GM18505 (cell line): ENCODE results near the gene CHD1L.
"Not testable (repeated sequence)": the region's sequence is repeated elsewhere in the genome, so short reads cannot be mapped to it uniquely, and the experiment has no call there.

Experiments
- ATAC-seq: cut with Tn5 transposase; IDR thresholded peaks from one replicate; pipeline ENCODE4 v1.9.1; 2021; ENCODE audit not compliant: unreplicated experiment
- POLR2A ChIP-seq: IDR thresholded peaks from 4 replicates; pipeline ENCODE4 v1.6.1; 2011; ENCODE audit warnings: borderline replicate concordance; ENCODE audit not compliant: insufficient read depth, insufficient read length; ENCODE audit errors: extremely low read depth

Gene CHD1L

GRCh38 chr1:147264158-147264768 lies 21.8 kb downstream of the CHD1L start:
- ATAC-seq: no peak
- no peak for TF ChIP-seq POLR2A

DNA sequence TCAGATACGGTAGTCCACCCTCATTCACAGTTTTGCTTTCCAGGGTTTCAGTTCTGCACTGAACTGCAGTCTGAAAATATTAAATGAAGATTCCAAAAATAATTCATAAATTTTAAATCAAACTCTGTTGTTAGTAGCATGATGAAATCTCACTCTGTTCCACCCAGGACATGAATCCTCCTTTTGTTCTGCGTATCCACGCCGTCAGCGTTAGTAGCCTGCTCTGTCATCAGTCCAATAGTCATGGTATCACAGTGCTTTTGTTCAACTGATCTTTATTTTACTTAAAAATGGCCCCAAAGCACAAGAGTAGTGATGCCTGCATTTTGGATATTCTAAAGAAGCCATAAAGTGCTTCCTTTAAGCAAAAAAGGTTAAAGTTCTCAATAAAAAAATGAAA lies 23.9 kb downstream of the CHD1L start:
- no peak for ATAC-seq
- no peak for TF ChIP-seq POLR2A

- TF ChIP-seq POLR2A: no peak
Measured at GRCh38 chr1:147267711-147268110, 25.2 kb downstream of the CHD1L start.

DNA sequence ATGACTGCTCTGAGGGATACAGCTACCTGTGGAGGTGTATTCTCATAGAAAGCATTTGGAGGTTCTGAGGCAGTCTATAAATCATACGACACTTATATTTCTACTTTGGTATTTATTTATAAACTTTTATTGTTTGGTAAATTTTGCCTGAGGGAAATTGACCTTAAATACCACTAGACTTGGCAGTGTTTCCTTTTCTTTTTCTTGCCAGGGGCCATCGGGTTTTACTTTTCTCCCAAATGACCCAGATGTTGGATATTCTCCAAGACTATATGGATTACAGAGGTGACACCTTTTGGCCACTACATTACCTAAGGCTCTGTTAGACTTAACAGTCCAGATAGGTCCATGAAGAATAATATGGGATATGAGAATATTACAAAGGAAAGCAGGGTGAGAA lies 28.2 kb downstream of the CHD1L start:
- ATAC-seq: no peak
- TF ChIP-seq POLR2A: no peak

More at GRCh38 chr1:147267711-147268110, 25.2 kb downstream of the CHD1L start:
- no peak for ATAC-seq

DNA sequence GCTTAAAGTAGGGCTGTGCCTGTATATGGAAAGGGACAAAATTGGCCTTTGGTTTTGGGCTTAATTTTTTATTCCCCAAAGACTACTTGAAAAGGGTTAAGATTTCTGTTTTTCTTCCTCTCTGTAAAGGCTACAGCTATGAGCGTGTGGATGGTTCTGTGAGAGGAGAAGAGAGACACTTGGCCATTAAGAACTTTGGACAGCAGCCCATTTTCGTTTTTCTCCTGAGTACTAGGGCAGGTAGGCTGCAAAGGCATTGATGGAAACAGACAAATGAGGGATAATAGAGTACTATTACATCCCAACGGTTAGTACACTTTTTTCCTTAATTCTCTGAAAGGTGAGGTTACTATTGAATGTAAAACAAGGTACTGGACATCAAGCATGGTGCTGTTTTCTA lies 29.6 kb downstream of the CHD1L start:
- ATAC-seq: no peak
- TF ChIP-seq POLR2A: no peak

DNA sequence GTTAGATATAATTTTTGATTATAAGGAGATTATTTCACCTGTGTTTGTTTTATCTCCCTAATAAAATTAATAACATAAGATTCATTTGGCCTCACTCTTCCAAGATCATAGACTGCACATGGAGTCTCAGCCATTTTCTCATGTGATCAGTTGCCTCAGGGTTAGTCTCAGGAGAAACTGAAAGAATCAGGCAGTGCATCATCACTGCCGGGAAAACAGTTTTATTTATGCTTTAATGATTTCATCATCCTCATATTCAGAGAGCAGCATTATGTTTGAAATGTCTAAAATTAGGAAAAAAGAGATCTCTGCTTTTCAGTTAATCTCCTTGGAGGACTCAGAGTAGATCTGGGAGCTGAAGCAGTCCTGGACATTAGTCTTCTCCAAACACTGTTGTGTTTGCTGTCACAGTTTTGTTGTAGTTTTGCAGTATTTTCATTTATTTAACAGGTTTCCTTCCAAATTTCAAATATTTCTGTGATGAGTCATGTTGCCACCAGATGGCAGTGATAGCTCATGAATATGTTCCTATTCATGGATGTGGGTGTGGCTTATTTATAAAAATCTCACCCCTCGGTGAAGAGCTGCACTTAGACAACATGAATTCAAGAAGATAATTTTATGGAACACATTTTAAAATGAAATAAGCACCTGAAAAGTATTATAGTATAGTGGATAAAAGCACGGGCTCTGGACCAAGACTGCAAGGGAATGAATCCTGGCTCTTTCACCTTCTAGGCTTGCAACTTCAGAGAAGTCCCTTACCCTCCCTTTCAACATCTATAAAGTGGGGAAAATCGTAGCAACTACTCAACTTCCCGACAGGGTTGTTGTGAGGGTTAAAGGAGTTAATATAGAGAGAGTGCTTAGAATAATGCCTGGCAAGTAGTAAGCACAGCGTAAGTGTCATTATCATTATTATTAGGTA lies 31.2 kb downstream of the CHD1L start:
- TF ChIP-seq POLR2A: no peak
- no peak for ATAC-seq

DNA sequence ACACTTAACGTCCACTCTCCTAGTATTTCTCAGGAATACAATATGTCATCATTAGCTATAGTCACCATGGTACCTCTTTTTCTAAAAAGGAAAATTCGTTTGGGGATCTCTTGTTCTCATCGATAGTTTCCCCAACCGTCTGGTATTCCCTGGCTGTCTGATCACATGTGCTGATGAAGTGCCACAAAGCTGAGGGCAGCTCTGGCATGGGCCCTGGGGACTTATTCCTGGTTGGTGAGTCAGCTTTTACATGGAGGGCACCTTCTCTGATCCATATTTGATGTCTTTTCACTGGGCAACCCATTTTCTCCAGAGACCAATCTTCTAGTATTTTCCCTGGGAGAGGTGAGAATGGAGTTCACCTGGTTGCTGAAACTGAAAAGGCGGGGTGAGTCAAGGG lies 39.5 kb downstream of the CHD1L start:
- no peak for TF ChIP-seq POLR2A
- ATAC-seq: no peak

DNA sequence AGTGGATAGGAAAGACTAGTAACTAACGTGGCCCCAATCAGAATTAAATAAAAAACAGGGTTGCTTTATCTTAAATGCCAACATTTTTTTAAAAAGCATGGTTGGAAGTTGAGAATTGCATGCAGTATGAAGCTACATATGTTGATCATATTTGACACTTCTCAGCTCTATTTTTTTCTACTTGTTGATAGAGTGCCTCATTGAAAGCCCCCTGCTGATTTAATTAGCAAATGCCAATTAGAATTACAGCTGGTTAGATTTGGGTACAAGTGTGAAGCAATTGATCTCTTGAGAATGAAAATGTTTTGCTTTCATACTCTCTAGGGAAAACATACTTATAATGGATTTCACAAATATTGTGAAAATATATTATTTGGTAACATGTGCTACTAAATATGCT lies 40.5 kb downstream of the CHD1L start:
- no peak for TF ChIP-seq POLR2A

DNA sequence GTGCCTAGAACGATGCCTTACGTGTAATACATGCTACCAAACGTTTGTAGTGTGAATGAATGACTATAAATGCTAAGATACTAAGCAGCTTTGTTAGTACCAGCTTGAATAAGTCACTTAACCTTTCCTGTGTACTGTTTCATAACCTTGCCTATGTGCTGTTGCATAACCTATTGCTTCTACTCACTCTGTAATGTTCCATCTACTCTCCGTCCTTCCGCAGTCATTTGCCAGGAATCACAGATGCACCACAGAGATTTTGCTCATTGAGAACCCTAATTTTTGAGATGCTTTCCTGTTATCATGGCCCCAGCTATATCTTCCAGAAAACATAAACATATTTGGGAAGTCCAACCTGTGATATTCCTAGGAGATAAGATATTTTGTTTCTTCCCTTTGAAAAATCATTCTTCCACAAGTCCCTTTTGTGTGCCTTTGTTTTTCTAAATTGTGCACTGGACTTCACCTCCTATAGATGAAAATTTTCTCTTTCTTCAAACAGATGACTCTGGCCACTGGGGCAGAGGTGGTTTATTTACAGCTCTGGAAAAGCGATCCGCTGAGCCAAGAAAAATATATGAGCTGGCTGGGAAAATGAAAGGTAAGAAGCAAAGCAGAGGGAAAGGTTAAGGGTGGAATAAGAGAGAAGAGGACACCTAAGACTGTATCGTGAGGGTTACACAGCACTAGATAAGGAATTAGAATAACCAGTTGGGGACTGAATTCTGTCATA lies 44.8 kb downstream of the CHD1L start:
- ATAC-seq: no peak
- no peak for TF ChIP-seq POLR2A

More for the DNA sequence above, 40.5 kb downstream of the CHD1L start:
- ATAC-seq: no peak

DNA sequence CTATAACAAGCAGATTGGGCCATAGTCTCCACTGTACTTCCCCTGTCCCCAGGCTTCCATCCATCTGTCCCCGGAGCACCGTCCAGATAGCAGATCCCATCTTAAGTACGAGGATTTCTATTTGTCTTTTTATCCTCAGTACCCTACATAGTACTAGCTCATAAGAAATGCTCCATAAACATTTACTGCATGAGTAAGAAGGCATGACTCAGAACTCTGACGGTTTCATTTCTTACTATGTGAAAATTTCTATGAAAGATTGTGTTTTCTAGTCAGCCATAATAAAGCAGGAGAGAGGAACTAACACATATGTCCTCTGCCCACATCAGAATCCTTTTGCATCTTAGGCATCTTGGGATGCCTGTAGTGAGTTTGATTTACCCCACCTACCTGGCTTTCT lies 49.5 kb downstream of the CHD1L start:
- no peak for ATAC-seq
- no peak for TF ChIP-seq POLR2A

DNA sequence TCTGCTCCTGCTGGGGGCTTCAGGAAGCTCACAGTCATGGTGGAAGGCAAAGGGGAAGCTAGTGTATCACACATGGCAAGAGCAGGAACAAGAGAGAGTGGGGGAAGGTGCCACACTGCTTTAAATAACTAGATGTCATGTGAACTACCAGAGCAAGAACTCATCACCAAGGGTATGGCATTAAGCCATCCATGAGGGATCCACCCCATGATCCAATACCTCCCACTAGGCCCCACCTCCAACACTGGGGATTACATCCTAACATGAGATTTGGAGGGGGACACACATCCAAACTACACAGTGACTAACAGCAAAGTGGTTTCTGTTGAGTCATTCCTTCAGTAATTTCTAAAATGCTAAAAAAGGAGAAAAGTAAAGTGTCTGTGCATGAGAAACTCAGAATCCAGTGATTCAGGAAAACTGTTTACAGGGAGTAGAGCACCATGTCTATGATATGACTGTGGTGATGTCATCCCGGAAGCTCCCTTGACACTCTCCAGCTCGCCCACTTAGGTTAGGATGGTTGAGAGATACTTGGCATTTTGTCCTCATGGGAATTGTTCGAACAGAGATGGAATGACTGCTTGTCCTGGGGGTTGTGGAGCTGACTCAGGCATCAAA lies 50.3 kb downstream of the CHD1L start:
- ATAC-seq: no peak
- no peak for TF ChIP-seq POLR2A

DNA sequence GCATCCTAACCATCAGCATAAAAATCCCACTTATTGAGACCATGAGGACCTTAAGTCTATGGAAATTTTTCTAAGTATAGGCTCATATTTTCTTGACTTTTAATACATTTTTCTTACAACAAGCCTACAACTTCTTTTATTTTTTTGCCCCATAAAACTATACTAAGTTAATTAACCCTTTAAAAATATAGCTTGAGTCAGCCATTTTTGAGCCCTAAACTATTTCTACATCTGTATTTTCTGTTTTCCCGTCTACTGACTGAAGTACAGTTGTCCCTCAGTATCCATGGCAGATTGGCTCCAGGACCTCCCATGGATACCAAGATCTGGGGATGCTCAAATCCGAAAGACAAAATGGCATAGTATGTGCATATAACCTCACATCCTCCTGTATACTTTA lies 55.0 kb downstream of the CHD1L start:
- ATAC-seq: no peak
- no peak for TF ChIP-seq POLR2A

GRCh38 chr1:147305803-147306202 lies 63.3 kb downstream of the CHD1L start:
- not testable (repeated sequence) for ATAC-seq
